Measurements from ENCODE around the gene FXYD5. TPM values are rescaled to one million over a fixed set of nuclear protein-coding genes. Genes with fewer than 3 reads are reported as not detected.
A peak's percentile ranks its signal among the peaks of the same experiment; 100 is the strongest.

Gene FXYD5
- total and polyA plus RNA-seq, 2 donors from 2014 or later: 41.9 to 84.5 TPM

DNA sequence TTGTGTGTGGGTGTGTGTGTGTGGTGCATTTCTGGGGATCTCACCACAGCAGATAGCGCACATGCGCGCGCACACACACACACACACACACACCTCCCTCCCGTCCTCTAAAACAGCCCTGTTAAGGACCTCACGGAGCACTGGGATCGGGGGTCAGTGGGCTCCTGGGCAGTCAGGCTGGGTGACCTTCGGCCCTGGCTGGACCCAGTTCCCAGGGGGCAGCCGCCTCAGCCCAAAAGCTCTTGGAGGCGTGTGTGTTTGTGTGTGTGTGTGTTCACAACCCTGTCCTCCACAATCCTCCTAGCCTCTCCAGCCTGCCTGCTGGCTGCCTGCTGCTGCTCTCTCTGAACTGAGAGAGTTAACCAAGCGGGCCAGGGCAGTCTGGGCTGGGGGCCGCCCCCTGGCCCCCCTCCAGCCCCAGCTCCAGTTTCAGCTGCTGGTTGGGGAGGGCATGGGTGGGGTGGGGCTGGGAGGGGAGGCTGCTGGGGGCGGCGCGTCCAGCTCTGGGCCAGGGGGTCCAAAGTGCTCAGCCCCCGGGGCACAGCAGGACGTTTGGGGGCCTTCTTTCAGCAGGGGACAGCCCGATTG, 16.1 kb upstream of the FXYD5 start, which contains the start of gene FXYD1:
Gene FXYD1 (plus strand): TSS at position 520 of the 588 bp plus-strand sequence. CDS start 1,256 bp downstream, outside the sequence.
- Histone ChIP-seq H3K4me3 (ENCODE audit: low read length in 3 of 3) (peak within 1 kb of the TSS; percentile 18 to 61 (median 35)), H3K27ac (ENCODE audit: low read depth in 2 of 2, low read length in 2 of 2) (peak within 1 kb of the TSS; percentile 83 to 84), H3K9ac (ENCODE audit: low read length in 3 of 3) (peak within 1 kb of the TSS in 1 of 3 donors; percentile 58), H3K9me3 (ENCODE audit: control insufficient read depth in 2 of 3, insufficient read depth in 1 of 3, low read length in 3 of 3) (no peaks in the 10 kb centered on the region), H3K4me1 (ENCODE audit: control insufficient read depth in 2 of 3, insufficient read depth in 2 of 3, low read depth in 1 of 3, low read length in 3 of 3) (peaks cover 0 to 14% (median 4%) of the 10 kb centered on the region in 3 donors), H3K36me3 (ENCODE audit: control insufficient read depth in 2 of 3, insufficient read depth in 3 of 3, low read length in 3 of 3) (no peaks in the 10 kb centered on the region), H3K27me3 (ENCODE audit: control insufficient read depth, insufficient read depth, low read length) (no peaks in the 10 kb centered on the region)
- FAIRE-seq (no peak), DNase-seq (peak in 4 of 5 donors; percentile 60 to 88 (median 75))
- TF ChIP-seq, protein P1, sequence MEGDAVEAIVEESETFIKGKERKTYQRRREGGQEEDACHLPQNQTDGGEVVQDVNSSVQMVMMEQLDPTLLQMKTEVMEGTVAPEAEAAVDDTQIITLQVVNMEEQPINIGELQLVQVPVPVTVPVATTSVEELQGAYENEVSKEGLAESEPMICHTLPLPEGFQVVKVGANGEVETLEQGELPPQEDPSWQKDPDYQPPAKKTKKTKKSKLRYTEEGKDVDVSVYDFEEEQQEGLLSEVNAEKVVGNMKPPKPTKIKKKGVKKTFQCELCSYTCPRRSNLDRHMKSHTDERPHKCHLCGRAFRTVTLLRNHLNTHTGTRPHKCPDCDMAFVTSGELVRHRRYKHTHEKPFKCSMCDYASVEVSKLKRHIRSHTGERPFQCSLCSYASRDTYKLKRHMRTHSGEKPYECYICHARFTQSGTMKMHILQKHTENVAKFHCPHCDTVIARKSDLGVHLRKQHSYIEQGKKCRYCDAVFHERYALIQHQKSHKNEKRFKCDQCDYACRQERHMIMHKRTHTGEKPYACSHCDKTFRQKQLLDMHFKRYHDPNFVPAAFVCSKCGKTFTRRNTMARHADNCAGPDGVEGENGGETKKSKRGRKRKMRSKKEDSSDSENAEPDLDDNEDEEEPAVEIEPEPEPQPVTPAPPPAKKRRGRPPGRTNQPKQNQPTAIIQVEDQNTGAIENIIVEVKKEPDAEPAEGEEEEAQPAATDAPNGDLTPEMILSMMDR (IDR thresholded peaks at IDR 0.05; ENCODE audit: borderline replicate concordance, extremely low read depth, insufficient read depth): no peak
- intact Hi-C loops (cut with DNase I): no loop called here

DNA sequence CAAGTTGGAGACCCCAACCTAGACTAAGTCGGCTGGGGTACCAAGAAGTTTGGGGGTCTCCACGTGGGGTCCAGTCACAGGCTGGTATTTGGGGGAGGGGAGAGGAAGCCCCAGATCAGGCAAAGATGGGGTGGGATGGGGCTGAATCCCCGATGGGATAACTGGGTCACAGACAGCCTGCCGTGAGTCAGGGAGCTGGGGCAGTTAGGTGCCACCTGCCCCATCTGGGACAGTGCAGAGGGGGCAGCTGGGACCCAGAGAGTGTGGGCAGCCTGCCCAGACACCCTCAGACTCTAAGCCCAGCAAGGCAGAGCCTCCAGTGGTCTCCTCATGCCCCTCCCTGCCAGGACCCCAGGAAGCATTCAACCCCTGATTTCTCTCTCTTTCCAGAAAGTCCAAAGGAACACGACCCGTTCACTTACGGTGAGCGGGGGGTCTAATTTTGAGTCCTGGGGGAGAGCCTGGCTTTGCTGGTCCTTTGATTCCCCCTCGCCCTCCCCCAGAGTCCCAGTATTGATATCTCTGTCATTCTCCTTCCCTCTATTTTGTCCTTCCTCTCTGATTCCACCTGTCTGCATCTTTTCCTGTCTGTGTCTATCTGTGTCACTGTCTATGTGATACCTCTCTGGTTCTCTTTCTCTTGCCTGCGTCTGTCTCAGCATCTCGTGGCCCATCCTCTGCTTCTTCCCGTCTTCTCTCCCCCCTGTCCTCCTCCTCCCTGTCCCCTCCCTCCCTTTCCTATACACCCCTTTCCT, 14.2 kb upstream of the FXYD5 start:
- H3K4me3 ChIP-seq (ENCODE audit: low read length in 3 of 3): peak overlapping the region in 1 of 3 donors; percentile 28
- peak in 1 of 5 donors; percentile 73 for DNase-seq
- peak overlapping the region; percentile 78 to 84 for H3K27ac ChIP-seq (ENCODE audit: low read depth in 2 of 2, low read length in 2 of 2)
- peak overlapping the region in 1 of 3 donors; percentile 58 for H3K9ac ChIP-seq (ENCODE audit: low read length in 3 of 3)
- intact Hi-C loops (cut with DNase I): no loop called here
- H3K9me3 ChIP-seq (ENCODE audit: control insufficient read depth in 2 of 3, insufficient read depth in 1 of 3, low read length in 3 of 3): no peaks in the 10 kb centered on the region
- no peaks in the 10 kb centered on the region for H3K36me3 ChIP-seq (ENCODE audit: control insufficient read depth in 2 of 3, insufficient read depth in 3 of 3, low read length in 3 of 3)
- H3K4me1 ChIP-seq (ENCODE audit: control insufficient read depth in 2 of 3, insufficient read depth in 2 of 3, low read depth in 1 of 3, low read length in 3 of 3): peaks cover 0 to 14% (median 4%) of the 10 kb centered on the region in 3 donors
- FAIRE-seq: no peak
- TF ChIP-seq, protein P1 (IDR thresholded peaks at IDR 0.05; ENCODE audit: borderline replicate concordance, extremely low read depth, insufficient read depth): no peak
- H3K27me3 ChIP-seq (ENCODE audit: control insufficient read depth, insufficient read depth, low read length): peaks cover 4% of the 10 kb centered on the region

DNA sequence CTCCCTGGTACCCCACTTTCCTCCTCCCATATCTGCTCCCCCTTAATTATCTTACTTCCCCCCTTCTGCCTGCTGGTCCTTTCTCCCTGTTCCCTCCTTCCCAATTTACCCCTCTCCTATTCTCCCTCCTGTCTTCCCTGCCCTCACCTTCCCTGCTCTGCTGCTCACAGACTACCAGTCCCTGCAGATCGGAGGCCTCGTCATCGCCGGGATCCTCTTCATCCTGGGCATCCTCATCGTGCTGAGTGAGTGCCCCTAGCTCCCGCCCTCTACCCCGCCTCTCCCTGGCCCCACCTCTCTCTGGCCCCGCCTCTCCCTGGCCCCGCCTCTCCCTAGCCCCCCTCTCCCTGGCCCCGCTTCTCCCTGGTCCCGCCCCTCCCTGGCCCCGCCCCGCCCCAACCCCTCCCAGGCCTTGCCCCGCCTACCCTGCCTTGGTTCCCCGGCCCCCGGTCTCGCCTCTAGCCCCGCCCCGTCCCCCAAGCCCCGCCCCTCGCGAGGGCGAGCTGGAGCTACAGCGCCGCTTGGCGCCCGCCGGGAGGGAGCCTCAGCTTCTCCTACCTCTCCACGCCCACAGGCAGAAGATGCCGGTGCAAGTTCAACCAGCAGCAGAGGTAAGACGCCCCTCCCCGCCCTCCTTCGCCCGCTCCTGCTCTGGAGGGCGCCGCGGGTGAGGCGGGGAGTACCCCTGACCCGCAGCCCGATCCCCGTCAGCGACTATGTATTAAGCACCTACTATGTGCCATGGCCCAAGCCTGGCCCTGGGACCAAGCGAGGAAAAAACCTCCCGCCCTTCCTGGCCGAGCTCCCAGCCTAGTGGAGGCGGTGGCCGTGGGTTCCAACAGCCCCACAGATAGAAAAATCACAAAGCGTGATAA, 13.3 kb upstream of the FXYD5 start:
- H3K9ac ChIP-seq (ENCODE audit: low read length in 3 of 3): peak overlapping the region in 1 of 3 donors; percentile 19
- FAIRE-seq: no peak
- peak overlapping the region in 1 of 3 donors; percentile 38 for H3K4me3 ChIP-seq (ENCODE audit: low read length in 3 of 3)
- H3K36me3 ChIP-seq (ENCODE audit: control insufficient read depth in 2 of 3, insufficient read depth in 3 of 3, low read length in 3 of 3): no peaks in the 10 kb centered on the region
- DNase-seq: peak; percentile 83 to 98 (median 94)
- H3K4me1 ChIP-seq (ENCODE audit: control insufficient read depth in 2 of 3, insufficient read depth in 2 of 3, low read depth in 1 of 3, low read length in 3 of 3): peaks cover 0 to 14% (median 2%) of the 10 kb centered on the region in 3 donors
- intact Hi-C loops (cut with DNase I): no loop called here
- peak overlapping the region in 1 of 2 donors; percentile 32 for H3K27ac ChIP-seq (ENCODE audit: low read depth in 2 of 2, low read length in 2 of 2)
- TF ChIP-seq, protein P1 (IDR thresholded peaks at IDR 0.05; ENCODE audit: borderline replicate concordance, extremely low read depth, insufficient read depth): peak; percentile 32
- peaks cover 4% of the 10 kb centered on the region for H3K27me3 ChIP-seq (ENCODE audit: control insufficient read depth, insufficient read depth, low read length)
- H3K9me3 ChIP-seq (ENCODE audit: control insufficient read depth in 2 of 3, insufficient read depth in 1 of 3, low read length in 3 of 3): no peaks in the 10 kb centered on the region
